Loucy (cell line): ENCODE results near the gene GSG1L.

ENCODE experiments used
- CTCF ChIP-seq: fragments of 200-600 bp; sonication (generic); conservative IDR thresholded peaks from 2 replicates; pipeline ENCODE4 v1.5.1; 2014; ENCODE audit warnings: mild to moderate bottlenecking, antibody characterized with exemption, low read length
- EZH2phosphoT487 ChIP-seq: fragments of 200-600 bp; IDR thresholded peaks from 2 replicates; pipeline ENCODE4 v1.6.1; 2018; ENCODE audit warnings: antibody characterized with exemption, mild to moderate bottlenecking, moderate library complexity, borderline replicate concordance

DNA sequence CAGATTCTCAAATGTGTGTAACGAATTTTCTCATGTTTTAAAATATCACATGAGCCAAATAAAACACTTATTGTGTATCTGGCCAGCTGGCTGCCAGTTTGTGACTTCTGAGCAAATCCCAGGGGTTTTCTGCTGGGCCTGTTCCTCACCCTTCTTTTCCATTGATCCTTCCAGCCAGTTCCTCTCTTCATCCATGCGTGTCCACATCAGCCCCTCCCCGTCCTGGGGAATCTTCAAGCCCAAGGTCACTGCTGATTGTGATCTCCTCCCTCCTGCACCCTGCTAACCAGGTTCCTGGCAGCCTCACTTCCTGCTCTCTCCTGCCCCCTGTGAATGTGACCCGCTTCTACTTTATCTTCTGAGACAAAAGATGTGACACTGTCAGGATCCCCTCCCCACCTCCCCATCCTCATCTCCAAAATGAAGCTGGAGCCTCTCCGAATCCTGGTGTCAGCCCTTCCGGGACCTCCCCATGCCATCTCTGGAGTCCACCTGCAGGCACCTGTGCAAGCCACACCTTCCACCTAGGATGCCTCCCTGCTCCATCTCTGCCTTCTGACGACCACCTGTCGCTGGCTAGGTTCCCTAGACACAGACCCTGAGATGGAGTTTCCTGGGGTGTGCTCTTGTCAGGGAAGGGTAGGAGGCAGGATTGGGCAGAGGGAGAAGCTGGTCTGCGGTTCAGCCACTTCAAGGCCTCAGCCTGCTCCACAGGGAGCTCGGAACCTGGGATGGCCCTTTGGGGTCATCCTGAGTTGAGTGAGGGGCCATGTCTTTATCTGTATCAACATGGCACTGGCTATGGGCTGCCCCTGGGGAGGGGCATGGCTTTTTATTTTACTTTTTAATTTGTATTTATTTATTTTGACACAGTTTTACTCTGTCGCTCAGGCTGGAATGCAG is 308.5 kb downstream of the GSG1L start:
- TF ChIP-seq CTCF: no peak; the same call in 1 of the 2 replicates
- TF ChIP-seq EZH2phosphoT487: no peak
